GM21390 (cell line): ENCODE results near the gene GTPBP1.

Experiments
- ATAC-seq: cut with Tn5 transposase; IDR thresholded peaks from one replicate; pipeline ENCODE4 v1.9.1; 2021; ENCODE audit not compliant: unreplicated experiment

The GTPBP1 gene

GRCh38 chr22:38739300-38740055 lies 33.7 kb downstream of the GTPBP1 start:
- no peak for ATAC-seq

- ATAC-seq: no peak
Measured at GRCh38 chr22:38740116-38740723, 34.5 kb downstream of the GTPBP1 start.

- ATAC-seq: no peak
Measured at GRCh38 chr22:38740754-38741153, 35.0 kb downstream of the GTPBP1 start.

GRCh38 chr22:38741166-38741565 lies 35.4 kb downstream of the GTPBP1 start:
- no peak for ATAC-seq

- ATAC-seq: no peak
Measured at GRCh38 chr22:38741576-38741975, 35.8 kb downstream of the GTPBP1 start.

GRCh38 chr22:38742176-38742942 lies 36.6 kb downstream of the GTPBP1 start:
- ATAC-seq: no peak

- ATAC-seq: no peak
Measured at GRCh38 chr22:38744981-38745380, 39.2 kb downstream of the GTPBP1 start.

GRCh38 chr22:38745676-38746460 lies 40.1 kb downstream of the GTPBP1 start:
- ATAC-seq: no peak

GRCh38 chr22:38748487-38749136 lies 42.9 kb downstream of the GTPBP1 start:
- no peak for ATAC-seq

GRCh38 chr22:38750104-38750503 lies 44.4 kb downstream of the GTPBP1 start:
- no peak for ATAC-seq

GRCh38 chr22:38750638-38751037 lies 44.9 kb downstream of the GTPBP1 start:
- no peak for ATAC-seq

GRCh38 chr22:38751066-38751421 lies 45.3 kb downstream of the GTPBP1 start:
- ATAC-seq: no peak

GRCh38 chr22:38751422-38752346 lies 45.9 kb downstream of the GTPBP1 start:
- ATAC-seq: peak; percentile 44

- no peak for ATAC-seq
Measured at GRCh38 chr22:38753948-38754750, 48.4 kb downstream of the GTPBP1 start.

- ATAC-seq: no peak
Measured at GRCh38 chr22:38754751-38755154, 49.0 kb downstream of the GTPBP1 start.

GRCh38 chr22:38755155-38755910 lies 49.6 kb downstream of the GTPBP1 start:
- peak; percentile 27 for ATAC-seq

- ATAC-seq: peak; percentile 72
Measured at GRCh38 chr22:38755911-38756532, 50.3 kb downstream of the GTPBP1 start, which contains the start of gene SUN2. Gene SUN2, minus strand, starts transcription at chr22:38755998. Its CDS starts 3,370 bp downstream, at chr22:38752628.
